Neural cell (in vitro differentiated cells): ENCODE results near the gene ZCCHC2.

Experiments
- EP300 ChIP-seq: fragments of 450-650 bp; conservative IDR thresholded peaks from 2 replicates; pipeline ENCODE4 v1.6.1; 2014; ENCODE audit warnings: antibody characterized with exemption, mild to moderate bottlenecking, moderate library complexity; ENCODE audit not compliant: poor library complexity, severe bottlenecking
- EZH2 ChIP-seq: fragments of 200-600, 300-800 bp; shearing (Covaris generic), sonication (generic); IDR thresholded peaks from 2 replicates; pipeline ENCODE4 v1.6.1; 2014; ENCODE audit warnings: antibody characterized with exemption, low read length, borderline replicate concordance, mild to moderate bottlenecking; ENCODE audit not compliant: insufficient read depth, poor library complexity, severe bottlenecking
- POLR2AphosphoS5 ChIP-seq: IDR thresholded peaks from 2 replicates; pipeline ENCODE4 v1.6.1; 2012
- REST ChIP-seq: IDR thresholded peaks from 2 replicates; pipeline ENCODE4 v1.6.1; 2012; ENCODE audit warnings: borderline replicate concordance
- TF ChIP-seq, protein P1 (sequence below): fragments of 450-650 bp; IDR thresholded peaks from 2 replicates; pipeline ENCODE4 v1.5.1; 2014; ENCODE audit warnings: antibody characterized with exemption, mild to moderate bottlenecking, moderate library complexity; ENCODE audit not compliant: poor library complexity, severe bottlenecking

DNA sequence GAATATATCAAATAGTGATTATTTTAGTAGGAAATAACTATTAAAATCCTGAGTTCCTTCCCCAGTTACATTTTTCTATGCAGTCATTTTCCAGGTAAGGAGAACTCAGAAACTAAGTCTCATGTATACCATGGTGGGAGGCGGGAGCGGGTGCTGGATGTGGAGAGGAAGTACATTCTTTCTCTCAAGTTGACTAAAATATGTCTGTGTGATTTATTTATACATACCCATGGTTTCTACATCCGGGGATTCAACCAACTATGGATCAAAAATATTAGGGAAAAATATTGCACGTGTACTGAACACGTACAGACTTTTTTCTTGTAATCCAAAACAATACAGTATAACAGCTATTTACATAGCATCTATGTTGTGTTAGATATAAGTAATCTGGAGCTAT is 6.8 kb downstream of the ZCCHC2 start:
- TF ChIP-seq, protein P1, sequence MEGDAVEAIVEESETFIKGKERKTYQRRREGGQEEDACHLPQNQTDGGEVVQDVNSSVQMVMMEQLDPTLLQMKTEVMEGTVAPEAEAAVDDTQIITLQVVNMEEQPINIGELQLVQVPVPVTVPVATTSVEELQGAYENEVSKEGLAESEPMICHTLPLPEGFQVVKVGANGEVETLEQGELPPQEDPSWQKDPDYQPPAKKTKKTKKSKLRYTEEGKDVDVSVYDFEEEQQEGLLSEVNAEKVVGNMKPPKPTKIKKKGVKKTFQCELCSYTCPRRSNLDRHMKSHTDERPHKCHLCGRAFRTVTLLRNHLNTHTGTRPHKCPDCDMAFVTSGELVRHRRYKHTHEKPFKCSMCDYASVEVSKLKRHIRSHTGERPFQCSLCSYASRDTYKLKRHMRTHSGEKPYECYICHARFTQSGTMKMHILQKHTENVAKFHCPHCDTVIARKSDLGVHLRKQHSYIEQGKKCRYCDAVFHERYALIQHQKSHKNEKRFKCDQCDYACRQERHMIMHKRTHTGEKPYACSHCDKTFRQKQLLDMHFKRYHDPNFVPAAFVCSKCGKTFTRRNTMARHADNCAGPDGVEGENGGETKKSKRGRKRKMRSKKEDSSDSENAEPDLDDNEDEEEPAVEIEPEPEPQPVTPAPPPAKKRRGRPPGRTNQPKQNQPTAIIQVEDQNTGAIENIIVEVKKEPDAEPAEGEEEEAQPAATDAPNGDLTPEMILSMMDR: no peak
- TF ChIP-seq EZH2 (no peak), EP300 (no peak), REST (no peak), POLR2AphosphoS5 (no peak)
